Limb (tissue), 2 donors: ENCODE results near the gene SOCS6.
A peak's percentile ranks its signal among the peaks of the same experiment; 100 is the strongest.

Source experiments
- DNase-seq, 2 donors: peaks; one replicate each; pipeline ENCODE4 v3.0.0-alpha.2; 2016; ENCODE audit errors: extremely low spot score in 2 of 2

SOCS6 gene

DNA sequence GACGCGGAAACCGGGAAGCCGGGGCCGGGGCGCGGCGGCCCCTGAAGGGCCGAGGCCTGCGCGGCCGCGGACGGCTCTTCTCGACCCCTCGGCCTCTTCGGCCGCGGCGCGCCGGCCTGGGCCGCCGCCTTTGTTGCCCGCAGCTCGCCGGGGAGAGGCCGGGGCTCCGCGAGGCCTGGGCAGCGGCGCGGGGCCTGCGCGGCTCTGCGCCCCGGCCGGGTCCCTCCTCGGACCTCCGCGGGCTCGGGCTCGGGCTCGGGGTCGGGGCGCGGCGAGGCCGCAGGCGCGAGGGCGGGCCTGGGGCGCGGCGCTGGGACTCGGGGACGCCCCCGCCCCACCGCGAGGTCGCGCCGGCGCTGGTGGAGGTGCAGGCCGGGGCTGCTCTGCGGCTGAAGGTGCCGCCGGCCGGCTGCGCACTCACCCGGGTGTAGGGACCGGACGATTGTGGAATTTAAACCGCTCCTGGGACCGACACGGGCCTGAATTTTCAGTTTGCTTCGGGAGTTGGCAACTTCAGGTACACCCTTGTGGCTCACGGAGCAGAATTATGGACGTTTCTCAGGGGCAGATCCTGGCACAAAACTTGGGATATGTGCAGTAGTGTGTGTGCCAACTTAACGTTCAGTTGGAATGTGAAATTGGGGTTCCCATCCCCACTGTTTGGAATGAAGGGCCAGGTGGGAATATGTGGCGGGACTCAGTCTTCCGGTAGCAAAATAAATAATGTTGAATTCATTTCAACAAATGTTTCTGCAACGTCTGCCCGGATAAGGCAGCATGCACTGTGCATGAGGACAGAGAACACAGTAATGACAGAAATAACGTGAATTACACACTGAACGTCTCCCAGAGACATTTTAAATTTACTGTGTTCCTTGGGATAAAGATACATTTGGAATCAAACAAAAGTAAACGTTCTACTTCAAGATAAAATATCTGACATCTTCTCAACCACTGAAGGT lies 787 bp downstream of the SOCS6 start:
- DNase-seq: peak in 1 of 2 donors; percentile 75

DNA sequence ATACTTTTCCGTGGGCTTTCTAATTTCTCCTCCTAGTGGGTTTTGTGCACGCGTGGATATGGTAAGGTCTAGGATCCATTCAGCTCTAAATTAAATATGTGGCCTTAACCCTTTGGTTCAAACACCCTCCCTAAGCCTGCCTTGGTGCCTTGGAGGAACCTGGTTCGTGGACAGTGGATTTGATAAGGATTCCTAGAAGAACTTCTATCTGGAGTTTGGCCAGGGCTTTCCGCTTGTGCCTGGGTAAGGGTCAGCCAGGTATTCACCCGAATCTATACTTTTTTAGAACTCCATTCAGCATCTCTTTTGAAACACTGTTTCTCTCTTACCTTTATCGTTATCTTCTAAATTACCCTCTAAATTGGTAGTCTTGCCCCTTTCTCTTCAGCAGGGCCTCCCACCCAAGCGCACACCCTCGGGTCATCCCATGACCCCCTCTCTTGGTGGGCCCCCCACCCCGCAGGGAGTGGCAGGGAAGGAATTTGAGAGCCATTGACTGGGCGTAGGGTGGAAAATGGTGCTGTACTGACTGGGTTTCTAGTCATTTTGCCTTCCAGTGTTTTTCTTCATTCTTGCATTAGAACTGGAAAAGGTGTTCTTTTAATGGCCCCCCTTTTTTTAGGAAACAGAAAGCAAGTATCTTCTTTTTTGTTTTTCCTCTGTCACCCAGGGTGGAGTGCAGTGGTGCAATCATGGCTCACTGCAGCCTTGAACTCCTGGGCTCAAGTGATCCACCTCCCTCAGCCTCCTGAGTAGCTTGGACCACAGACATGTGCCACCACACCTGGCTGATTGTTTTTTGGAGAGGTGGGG lies 1.8 kb downstream of the SOCS6 start:
- no peak for DNase-seq

DNA sequence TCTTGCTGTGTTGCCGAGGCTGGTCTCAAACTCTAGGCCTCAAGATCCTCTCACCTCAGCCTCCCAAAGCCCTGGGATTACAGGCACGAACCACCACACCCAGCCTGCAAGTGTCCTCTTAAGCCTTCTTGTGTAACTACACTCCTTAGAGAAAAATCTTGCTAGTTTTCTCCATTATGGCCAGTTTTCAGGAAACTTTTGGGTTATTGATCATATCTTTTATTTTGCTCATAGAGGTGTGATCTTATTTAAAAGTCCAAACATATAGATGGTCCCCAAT lies 2.4 kb downstream of the SOCS6 start:
- DNase-seq: no peak

DNA sequence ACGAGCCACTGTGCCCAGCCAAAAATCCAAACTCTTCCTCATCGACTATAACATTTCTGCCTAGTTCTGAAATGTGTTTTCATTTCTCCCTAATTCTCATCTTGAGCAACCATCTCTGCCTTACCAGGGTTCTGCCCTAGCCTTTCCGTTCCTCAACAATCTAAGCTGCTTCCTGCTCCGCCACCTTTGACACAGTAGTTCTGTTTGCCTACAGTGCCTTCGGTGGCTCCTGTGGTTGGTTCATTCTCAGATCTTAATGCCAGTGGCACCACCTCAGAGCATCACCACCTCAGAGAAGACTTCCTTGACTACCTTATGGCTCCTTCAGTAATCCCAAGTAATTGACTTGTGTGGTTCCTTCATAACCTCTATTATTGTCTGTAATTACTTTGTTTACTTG lies 3.8 kb downstream of the SOCS6 start:
- no peak for DNase-seq

DNA sequence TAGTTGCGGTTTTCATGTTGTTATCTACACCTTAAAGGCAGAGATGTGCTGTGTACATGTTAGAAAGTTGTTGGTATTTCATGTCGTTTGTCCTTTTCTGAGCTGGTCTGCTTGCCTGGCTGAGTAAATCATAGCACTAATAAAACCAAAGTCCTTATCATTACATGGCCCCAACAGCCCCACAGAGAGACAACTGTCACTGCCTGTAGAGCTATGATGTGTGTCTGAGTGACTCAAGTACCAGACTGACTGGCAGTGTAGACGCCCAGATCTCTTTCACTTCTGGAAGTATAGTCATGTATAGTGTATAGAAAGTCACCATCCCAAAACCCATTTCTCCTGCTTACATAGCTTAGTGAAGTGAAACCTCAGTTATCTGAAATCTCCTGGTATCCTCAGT lies 4.3 kb downstream of the SOCS6 start:
- no peak for DNase-seq

DNA sequence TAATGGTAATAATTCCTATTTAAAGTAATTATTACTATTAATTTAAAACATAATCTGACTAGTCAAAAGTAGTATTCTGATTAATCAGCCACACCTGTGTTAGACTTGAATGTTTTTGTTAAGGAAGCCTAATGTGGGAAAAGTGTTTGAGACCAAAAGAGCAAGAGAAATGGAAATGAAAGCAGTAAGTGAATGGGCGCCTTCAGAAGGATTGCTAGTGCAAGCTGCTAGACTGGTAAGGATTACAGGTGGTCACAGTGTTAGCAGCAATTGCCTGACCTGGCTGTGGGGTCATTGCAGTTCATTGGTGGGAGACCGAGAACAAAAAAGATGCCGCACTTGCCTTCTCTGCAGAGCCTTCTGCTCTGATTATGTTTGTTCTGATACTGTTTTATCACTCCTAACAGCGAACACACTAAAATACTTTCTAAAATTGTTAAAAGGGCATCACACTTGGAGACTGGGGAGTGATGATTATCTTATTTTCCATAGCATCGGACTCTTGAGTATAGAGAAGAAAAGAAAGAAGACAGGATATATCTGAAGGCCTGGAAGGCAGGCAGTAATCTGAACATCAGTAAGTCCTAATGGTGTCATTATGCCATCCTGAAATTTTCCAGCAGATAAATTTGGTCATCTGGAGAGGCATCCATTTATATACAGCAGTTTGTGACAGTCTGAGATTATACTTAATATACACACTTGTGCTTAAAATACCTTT lies 5.8 kb downstream of the SOCS6 start:
- no peak for DNase-seq

DNA sequence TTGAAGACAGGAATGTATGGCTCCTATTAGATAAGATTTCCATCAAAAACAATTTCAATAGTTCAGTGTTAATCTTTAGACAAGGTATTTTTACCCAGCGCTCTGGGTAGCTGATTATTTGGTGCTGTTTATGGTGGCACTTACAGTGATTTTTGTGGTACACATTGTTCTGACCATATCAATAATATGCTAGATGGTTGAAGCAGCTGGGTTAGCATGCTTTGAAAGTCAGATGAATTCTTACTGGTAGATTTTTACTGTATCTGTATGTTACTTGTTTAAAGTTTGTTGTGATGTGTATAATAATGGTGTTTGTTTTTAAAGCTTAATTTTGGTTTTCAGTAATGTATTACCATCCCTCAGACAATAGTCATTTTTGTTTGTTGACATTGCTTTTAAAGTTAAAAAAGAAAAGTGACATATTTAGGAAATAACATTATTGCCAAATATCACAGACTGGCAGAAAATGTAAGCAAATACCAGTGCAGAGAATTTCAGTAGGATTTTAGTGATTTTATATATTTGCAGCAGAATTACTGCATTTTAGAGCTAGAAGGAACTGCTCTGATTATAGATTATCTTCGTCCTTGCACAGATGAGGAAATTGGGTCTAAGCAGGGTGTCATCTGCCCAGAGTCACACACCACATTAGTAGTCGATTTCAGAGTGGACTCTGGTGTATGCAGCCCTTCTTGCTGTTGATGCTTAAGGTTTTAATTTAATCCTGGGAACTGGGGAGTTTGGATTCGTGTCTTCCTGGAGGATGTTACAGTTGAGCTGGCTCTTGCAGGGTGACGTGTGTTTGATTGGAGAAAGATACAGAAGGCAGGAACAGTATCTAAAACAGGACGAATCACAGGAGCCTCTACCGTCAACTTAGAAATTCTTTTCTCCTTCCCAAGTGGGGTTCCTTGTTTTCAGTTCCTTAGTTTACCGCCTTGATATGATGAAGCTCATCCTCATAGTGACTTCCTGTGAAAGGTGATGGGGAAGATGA lies 6.6 kb downstream of the SOCS6 start:
- no peak for DNase-seq

DNA sequence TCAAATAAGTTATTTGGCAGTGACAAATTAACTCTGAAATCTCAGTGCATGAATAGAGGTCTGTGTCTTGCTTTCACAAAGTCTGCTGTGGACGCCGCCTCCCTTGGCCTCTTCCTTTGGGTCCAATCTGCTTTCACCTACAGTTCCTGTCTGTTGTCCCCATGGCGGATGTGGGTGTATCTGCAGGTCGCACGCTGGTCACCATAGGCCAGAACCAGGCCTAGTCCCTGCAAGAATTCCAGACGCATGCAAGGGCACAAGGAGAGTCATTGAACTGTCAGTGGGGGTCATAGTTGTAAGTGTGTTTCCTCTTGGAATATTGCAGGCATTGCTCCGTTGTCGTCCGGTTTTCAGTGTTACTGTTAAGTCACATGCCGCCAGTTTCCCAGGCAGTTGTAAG lies 7.4 kb downstream of the SOCS6 start:
- DNase-seq: no peak

DNA sequence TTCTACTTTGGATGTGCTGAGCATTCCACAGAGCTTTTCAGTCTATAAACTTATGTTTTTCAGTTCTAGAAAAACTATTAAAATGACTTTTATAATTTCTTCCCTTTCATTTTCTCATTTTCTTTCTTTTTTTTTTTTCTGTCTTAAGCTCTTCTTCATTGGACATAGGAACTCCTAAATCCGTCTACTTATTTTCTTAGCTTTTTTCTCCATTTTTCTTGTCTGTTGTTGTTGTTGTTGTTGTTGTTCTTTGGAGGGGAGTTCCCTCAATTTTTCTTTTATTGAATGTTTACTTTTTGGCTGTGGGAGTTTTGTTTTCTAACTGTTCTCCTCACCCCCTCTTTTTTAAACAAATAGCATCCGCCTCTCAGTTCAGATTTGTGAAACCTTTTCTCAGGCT lies 7.9 kb downstream of the SOCS6 start:
- no peak for DNase-seq

DNA sequence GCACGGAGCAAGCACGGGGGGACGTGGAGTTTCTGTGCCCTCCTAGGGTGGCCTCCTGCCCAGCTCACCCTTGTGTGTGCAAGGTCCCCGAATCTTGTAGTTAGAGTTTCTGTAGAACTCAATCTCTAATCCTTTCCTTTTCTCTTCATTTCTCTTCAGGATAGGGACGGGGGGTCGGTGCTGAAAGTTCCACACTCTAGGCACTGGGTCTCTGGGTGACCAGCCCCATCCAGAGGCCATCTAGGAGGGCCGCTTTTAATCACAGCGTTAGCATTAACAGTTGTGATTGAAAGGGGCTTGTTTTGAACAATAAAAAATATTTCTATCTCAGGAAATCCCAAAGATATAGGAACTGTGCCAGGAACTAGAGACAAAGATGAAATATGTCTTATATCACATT lies 10.5 kb downstream of the SOCS6 start:
- DNase-seq: no peak

DNA sequence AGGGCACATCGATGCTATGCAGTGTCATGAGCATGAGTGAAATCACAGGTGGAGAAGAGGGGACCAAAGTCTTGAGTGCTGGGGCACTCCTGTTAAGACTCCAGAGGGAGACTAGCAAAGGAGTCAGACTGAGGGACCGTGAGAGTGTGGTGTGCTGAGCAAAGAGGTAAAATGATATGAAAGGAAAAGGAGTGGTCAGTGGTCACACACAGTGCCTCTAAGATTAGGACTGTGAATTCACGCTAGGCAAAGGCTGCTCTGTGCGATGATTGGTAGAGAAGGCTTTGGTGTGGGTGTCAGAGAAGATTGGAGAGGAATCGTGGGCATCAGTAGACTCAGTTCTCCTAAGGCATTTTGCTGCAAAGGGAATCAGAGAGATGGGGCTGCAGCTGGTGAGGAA lies 12.8 kb downstream of the SOCS6 start:
- no peak for DNase-seq

DNA sequence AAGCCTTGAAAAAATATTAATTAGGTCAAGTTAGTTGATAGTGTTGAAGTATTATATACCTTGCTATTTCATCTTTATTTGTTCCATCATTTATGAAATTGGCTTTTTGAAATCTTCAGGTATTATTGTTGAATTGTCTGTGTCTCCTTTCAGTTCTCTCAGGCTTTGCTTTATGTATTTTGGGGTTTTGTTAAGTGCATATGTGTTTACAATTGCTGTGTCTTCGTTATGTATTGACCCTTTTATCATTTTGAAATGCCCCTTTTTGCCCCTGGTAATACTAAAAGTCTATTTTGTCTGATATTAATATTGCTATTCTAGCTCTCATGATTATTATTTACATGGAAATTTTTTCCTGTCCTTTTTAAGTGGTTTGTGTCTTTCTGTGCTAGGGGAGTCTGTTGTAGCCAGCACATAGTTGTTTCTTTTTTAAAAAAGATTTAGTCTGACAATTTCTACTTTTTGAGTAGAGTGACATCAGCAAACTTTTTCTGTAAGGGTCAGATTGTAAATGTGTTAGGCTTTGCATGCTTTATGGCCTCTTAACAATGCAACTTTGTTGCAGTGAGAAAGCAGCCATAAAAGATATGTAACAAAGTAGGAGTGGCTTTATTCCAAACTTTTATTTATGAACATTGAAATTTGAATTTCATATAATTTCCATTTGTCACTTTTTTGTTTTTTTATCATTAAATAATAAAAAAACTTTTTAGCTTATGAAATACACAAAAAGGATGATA lies 19.9 kb downstream of the SOCS6 start:
- no peak for DNase-seq

DNA sequence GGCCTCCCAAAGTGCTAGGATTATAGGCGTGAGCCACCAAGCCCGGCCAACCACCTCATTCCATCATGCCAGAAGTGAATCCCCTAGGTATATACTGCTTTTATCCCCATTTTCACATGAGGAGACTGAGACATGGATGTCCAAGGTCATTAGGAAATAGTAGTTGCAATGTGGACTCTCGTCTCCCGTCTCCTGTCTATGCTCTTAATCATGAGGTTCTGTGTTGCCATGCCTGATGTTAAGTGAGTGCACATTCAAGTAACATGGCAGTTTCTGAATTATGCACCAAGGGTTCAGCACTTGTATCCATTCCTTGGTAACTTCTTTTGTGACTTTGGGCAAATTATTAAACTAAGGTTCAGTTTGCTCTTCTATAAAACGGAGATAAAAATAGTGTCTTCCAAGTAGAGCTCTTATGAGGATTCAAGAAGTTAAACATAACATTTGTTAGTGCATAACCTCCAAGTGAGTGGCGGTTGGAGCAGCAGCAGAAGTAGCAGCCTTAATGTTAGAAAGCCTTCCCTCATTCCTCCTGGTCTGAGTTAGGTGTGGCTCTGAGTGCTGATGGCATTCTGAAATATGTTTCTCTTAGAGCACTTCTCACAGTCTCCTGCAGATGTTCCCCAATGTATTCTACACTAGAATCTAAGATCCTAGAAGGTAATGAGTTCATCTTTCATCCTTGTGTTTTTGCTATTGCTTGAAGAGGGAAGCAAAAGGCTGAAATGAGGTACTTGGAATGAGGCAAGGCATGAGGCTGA lies 21.9 kb downstream of the SOCS6 start:
- DNase-seq: no peak

DNA sequence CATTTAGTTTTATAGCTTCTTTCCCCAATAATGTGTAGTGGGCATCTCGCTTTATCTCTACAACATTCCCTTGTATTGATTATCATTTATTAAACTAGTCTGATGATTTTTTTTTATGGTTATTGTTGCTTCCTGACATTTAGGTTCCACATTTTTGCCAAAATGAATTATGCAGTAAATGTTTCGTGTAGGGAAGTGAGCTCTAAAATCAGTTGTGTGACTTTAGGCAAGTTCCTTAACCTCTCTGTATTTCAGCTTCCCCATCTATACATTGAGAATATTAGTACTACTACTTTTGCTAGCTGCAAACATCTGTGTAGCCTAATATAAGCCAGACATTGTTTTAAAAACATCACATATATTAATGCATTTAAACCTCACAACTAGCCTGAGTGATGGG lies 22.9 kb downstream of the SOCS6 start:
- DNase-seq: no peak

DNA sequence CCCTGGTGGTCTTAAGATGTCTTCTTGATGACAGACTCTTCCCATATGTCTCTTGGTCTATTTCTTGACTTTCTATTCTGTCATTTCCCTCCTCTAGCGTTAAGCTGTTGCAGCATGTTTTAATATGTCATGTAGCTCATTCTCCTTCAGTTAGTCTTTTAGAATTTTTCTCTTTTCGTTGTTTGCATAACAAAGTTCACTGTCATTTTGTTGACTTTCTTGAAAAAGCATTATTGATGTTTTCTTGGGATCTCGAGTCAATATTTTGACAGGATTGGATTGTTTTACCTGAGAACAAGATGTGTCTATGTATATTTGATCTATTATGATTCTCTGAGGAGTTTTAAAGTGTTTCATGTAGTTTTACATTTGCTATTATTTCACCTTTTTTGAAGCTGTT lies 24.8 kb downstream of the SOCS6 start:
- no peak for DNase-seq

DNA sequence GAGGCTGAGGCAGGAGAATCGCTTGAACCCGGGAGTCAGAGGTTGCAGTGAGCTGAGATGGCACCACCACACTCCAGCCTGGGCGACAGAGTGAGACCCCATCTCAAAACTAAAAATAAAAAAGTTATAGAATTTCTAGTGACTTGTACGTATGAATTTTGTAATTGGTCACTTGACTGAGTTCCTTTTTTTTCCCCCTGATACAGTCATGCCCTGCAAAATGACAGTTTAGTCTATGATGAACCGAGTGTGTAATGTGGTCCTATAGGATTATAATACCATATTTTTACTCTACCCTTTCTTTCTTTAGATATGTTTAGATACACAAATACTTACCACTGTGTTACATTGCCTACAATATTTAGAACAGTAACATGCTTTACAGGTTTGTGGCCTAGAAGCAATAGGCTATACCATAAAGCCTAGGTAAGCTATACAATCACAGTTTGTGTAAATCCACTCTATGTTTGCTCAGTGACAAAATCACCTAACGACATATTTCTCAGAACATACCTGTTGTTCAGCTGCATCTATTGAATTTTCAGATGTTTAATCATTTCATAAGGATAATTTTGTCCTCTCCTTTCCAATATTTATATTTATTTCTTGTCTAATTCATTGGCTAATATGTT lies 25.4 kb downstream of the SOCS6 start:
- DNase-seq: no peak

DNA sequence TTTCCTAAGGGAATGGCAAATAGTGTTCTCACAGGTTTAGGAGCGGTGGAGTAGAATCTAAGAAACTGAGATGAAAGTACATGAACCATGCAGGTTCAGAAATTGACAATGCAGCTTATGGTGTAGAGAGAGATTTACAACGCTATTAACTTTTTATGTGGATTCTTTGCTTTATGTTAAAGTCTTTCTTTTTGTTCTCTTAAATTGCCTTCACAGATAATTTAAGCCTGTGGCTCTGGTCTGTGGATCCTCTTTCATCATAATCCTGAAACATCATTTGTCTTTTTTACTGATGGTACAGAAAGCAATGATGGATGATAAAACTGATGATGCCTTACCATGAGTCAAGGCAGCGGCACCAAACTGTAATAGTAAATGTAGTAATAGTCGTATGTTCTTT lies 30.3 kb downstream of the SOCS6 start:
- no peak for DNase-seq

DNA sequence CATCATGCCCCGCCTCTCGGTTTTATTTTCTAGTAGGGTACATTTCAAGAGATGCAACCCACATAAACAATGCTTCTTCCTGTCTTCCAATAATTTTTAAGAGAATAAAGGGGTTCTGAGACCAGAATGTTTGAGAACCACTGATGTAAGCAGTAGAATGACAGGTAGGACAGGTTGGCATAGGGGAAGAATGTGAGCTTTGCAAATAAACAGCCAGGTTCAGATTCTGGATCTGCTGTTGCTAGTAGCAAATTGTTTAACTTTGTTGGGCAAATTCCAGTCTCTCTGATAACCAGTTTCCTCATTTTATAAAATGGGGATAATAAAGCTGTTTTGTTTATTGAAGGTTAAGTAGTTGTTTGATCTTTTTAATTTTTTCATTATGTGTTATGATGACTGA lies 32.8 kb downstream of the SOCS6 start:
- no peak for DNase-seq

DNA sequence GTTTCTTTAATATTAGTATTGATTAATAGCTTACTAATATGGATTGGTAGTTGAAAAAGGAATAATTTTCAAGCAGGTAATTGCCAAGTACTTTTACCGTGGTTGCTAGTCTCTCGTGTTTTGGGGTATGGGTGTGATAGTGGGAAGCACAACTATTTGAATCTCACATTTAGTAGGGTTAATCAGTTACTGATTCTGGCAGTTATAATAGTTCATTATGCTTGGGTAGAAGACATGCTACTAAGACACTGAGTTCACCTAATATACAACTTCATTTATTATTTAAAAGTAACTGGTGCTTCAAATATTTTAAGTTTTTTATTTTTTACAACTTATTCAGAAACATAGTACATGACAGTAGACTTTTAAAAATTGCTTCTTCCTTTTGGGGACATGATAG lies 33.5 kb downstream of the SOCS6 start:
- DNase-seq: no peak
